ENCODE results near the gene CISH.

CISH gene

GRCh38 chr3:50620820-50621219 is 9.2 kb upstream of the CISH start:
- DNase-seq (ENCODE audit: extremely low read depth, low read depth): no peak
- no peak for TF ChIP-seq CTCF (IDR thresholded peaks at IDR 0.05; ENCODE audit: low read depth, low read length)

GRCh38 chr3:50620420-50620819 is 8.8 kb upstream of the CISH start:
- no peak for TF ChIP-seq CTCF (IDR thresholded peaks at IDR 0.05; ENCODE audit: low read depth, low read length)
- no peak for DNase-seq (ENCODE audit: extremely low read depth, low read depth)

- DNase-seq (ENCODE audit: extremely low read depth, low read depth): no peak
- no peak for TF ChIP-seq CTCF (IDR thresholded peaks at IDR 0.05; ENCODE audit: low read depth, low read length)
Measured at GRCh38 chr3:50617911-50618481, 6.4 kb upstream of the CISH start.

- no peak for DNase-seq (ENCODE audit: extremely low read depth, low read depth)
- no peak for TF ChIP-seq CTCF (IDR thresholded peaks at IDR 0.05; ENCODE audit: low read depth, low read length)
Measured at GRCh38 chr3:50617096-50617791, 5.7 kb upstream of the CISH start, which contains the start of gene MAPKAPK3. MAPKAPK3 (plus strand) TSS chr3:50617151; CDS start chr3:50617566, 415 bp downstream.

GRCh38 chr3:50616770-50617095 is 5.2 kb upstream of the CISH start:
- TF ChIP-seq CTCF (IDR thresholded peaks at IDR 0.05; ENCODE audit: low read depth, low read length): no peak
- DNase-seq (ENCODE audit: extremely low read depth, low read depth): peak; percentile 63

- no peak for DNase-seq (ENCODE audit: extremely low read depth, low read depth)
- no peak; the same call in none of the 2 replicates for TF ChIP-seq CTCF (IDR thresholded peaks at IDR 0.05; ENCODE audit: low read depth, low read length)
Measured at GRCh38 chr3:50616003-50616769, 4.6 kb upstream of the CISH start.

GRCh38 chr3:50615190-50615589 is 3.6 kb upstream of the CISH start:
- no peak for DNase-seq (ENCODE audit: extremely low read depth, low read depth)
- TF ChIP-seq CTCF (IDR thresholded peaks at IDR 0.05; ENCODE audit: low read depth, low read length): no peak
